ENCODE results near the gene BMP6. TPM values are rescaled to one million over a fixed set of nuclear protein-coding genes. Genes with fewer than 3 reads are reported as not detected.
A peak's percentile ranks its signal among the peaks of the same experiment; 100 is the strongest.

Gene BMP6
- total RNA-seq, 1 experiment from 2014 or later, result 0.28 TPM

GRCh38 chr6:7906741-7907140 lies 180.8 kb downstream of the BMP6 start:
- Mint-ChIP-seq H3K4me1 (peaks cover 9 to 12% of the 10 kb centered on the region in 2 experiments), H3K9me3 (no peaks in the 10 kb centered on the region), H3K4me3 (no peak overlapping the region), H3K27me3 (ENCODE audit: low read depth) (no peaks in the 10 kb centered on the region; the same call in 1 of the 2 replicates), H3K36me3 (ENCODE audit: insufficient read depth in 1 of 3, low read depth in 3 of 3) (peaks cover 19 to 38% (median 36%) of the 10 kb centered on the region in 3 experiments; a peak in 6 of 7 replicates), H3K27ac (peak overlapping the region in 2 of 3 experiments; percentile 13 to 86; a peak in 2 of 7 replicates)
- H3K56ac ChIP-seq (ENCODE audit: insufficient read length, low read depth, low read length), result no peak overlapping the region
- H3K79me1 ChIP-seq (ENCODE audit: insufficient read depth, low read depth, low read length, poor library complexity, severe bottlenecking), result no peaks in the 10 kb centered on the region
- no peak overlapping the region for H2BK120ac ChIP-seq (ENCODE audit: low read depth, low read length, poor library complexity, severe bottlenecking)
- no peak overlapping the region for H3T11ph ChIP-seq (ENCODE audit: low read length)
- H2AFZ ChIP-seq (ENCODE audit: low read length), result no peak overlapping the region
- H3K18ac ChIP-seq (ENCODE audit: insufficient read length, low read depth, low read length), result no peak overlapping the region
- H3K4me2 ChIP-seq (ENCODE audit: insufficient read depth, insufficient read length, low read length), result no peak overlapping the region
- H3K4me1 ChIP-seq (ENCODE audit: insufficient read depth, low read length), result no peaks in the 10 kb centered on the region
- H3K79me2 ChIP-seq (ENCODE audit: insufficient read depth, low read length), result peaks cover 28% of the 10 kb centered on the region; the same call in 1 of the 2 replicates
- H4K91ac ChIP-seq (ENCODE audit: insufficient read length, low read depth, low read length), result no peak overlapping the region
- H2AK5ac ChIP-seq (ENCODE audit: insufficient read length, low read length), result no peak overlapping the region
- DNase-seq, result no peak
- no peak overlapping the region for H2BK15ac ChIP-seq (ENCODE audit: low read depth, low read length)
- no peak overlapping the region for H3K4ac ChIP-seq (ENCODE audit: low read depth, low read length)
- no peak overlapping the region for H2BK12ac ChIP-seq (ENCODE audit: insufficient read length, low read depth, low read length)
- H3K23ac ChIP-seq (ENCODE audit: insufficient read length, low read depth, low read length), result no peak overlapping the region
- H3K9ac ChIP-seq (ENCODE audit: extremely low read depth, insufficient read length, low read length), result no peak overlapping the region
- H3K14ac ChIP-seq (ENCODE audit: insufficient read depth, low read length), result no peak overlapping the region
- H4K20me1 ChIP-seq (ENCODE audit: control insufficient read depth, insufficient read depth, insufficient read length), result no peaks in the 10 kb centered on the region
- H4K5ac ChIP-seq (ENCODE audit: insufficient read length, low read depth, low read length), result no peak overlapping the region
- no peak overlapping the region for H2BK20ac ChIP-seq (ENCODE audit: low read depth, low read length, poor library complexity, severe bottlenecking)
- no peaks in the 10 kb centered on the region for H3K9me3 ChIP-seq (ENCODE audit: control insufficient read depth, low read depth, low read length)
- no peaks in the 10 kb centered on the region; the same call in 1 of the 2 replicates for H3K27me3 ChIP-seq (ENCODE audit: insufficient read depth, low read length)
- H3K27ac ChIP-seq (ENCODE audit: insufficient read length, low read depth, low read length), result no peak overlapping the region
- H3K23me2 ChIP-seq (ENCODE audit: insufficient read length, low read depth, low read length, poor library complexity, severe bottlenecking), result peaks cover 10% of the 10 kb centered on the region
- no CpG with 5 or more reads among the region's 4 CpGs for whole genome bisulfite sequencing (ENCODE audit: extremely low coverage, insufficient read length, low lambda C conversion rate)
- H4K8ac ChIP-seq (replicated peaks; ENCODE audit: insufficient read length, low read depth, low read length), result no peak overlapping the region
- no peak for TF ChIP-seq CTCF (conservative IDR thresholded peaks at IDR 0.05)
- no peak overlapping the region for H2BK5ac ChIP-seq (ENCODE audit: insufficient read length, low read length)
